Naive B cell (primary cell): ENCODE data around the gene FXYD3. TPM values are rescaled to one million over a fixed set of nuclear protein-coding genes. Genes with fewer than 3 reads are reported as not detected.
A peak's percentile ranks its signal among the peaks of the same experiment; 100 is the strongest.
"Not testable (repeated sequence)": the region's sequence is repeated elsewhere in the genome, so short reads cannot be mapped to it uniquely, and the experiment has no call there.

Source experiments
- ATAC-seq, 2 donors: fragments of 150-1000 bp; cut with Tn5 transposase; 2 replicates each; pipeline ENCODE4 v1.10.0; 2021; ENCODE audit warnings: low read depth in 2 of 2, mild to moderate bottlenecking in 2 of 2, moderate library complexity in 2 of 2
- DNase-seq: peaks from one replicate; pipeline ENCODE4 v3.0.0; 2022
- H3K27ac Mint-ChIP-seq, 6 donors: one replicate each; pipeline ENCODE4 v1.8.0; 2020 to 2022; ENCODE audit warnings: mild to moderate bottlenecking in 6 of 6, mixed read lengths in 6 of 6, moderate library complexity in 5 of 6, inconsistent platforms in 2 of 6
- H3K27me3 Mint-ChIP-seq, 3 donors: one replicate each; pipeline ENCODE4 v1.8.0; 2021 to 2022; ENCODE audit warnings: mixed read lengths in 3 of 3, mild to moderate bottlenecking in 1 of 3
- H3K36me3 Mint-ChIP-seq, 2 donors: one replicate each; pipeline ENCODE4 v1.8.0; 2020 to 2022; ENCODE audit warnings: mixed read lengths in 2 of 2, inconsistent platforms in 1 of 2, mild to moderate bottlenecking in 1 of 2
- H3K4me1 Mint-ChIP-seq, 3 donors: one replicate each; pipeline ENCODE4 v1.8.0; 2020 to 2022; ENCODE audit warnings: mixed read lengths in 3 of 3, inconsistent platforms in 1 of 3, mild to moderate bottlenecking in 1 of 3, moderate library complexity in 1 of 3
- H3K4me3 Mint-ChIP-seq, 8 donors: one replicate each; pipeline ENCODE4 v1.8.0; 2020 to 2022; ENCODE audit warnings: mild to moderate bottlenecking in 8 of 8, mixed read lengths in 8 of 8, moderate library complexity in 8 of 8, inconsistent platforms in 2 of 8
- H3K9me3 Mint-ChIP-seq, 7 donors: one replicate each; pipeline ENCODE4 v1.8.0; 2020 to 2022; ENCODE audit warnings: mixed read lengths in 7 of 7, mild to moderate bottlenecking in 5 of 7, inconsistent platforms in 2 of 7, moderate library complexity in 1 of 7
- polyA plus RNA-seq, 6 donors: library from polyadenylated mRNA; unstranded; fragments of 300-500 nt; fragmentation: Illumina TruSeq; gene quantifications; one replicate each; pipeline ENCODE4 v1.2.3, GENCODE V29; 2021; ENCODE audit warnings: low read depth in 6 of 6

The FXYD3 gene
- polyA plus RNA-seq, 6 donors from 2014 or later: not detected

DNA sequence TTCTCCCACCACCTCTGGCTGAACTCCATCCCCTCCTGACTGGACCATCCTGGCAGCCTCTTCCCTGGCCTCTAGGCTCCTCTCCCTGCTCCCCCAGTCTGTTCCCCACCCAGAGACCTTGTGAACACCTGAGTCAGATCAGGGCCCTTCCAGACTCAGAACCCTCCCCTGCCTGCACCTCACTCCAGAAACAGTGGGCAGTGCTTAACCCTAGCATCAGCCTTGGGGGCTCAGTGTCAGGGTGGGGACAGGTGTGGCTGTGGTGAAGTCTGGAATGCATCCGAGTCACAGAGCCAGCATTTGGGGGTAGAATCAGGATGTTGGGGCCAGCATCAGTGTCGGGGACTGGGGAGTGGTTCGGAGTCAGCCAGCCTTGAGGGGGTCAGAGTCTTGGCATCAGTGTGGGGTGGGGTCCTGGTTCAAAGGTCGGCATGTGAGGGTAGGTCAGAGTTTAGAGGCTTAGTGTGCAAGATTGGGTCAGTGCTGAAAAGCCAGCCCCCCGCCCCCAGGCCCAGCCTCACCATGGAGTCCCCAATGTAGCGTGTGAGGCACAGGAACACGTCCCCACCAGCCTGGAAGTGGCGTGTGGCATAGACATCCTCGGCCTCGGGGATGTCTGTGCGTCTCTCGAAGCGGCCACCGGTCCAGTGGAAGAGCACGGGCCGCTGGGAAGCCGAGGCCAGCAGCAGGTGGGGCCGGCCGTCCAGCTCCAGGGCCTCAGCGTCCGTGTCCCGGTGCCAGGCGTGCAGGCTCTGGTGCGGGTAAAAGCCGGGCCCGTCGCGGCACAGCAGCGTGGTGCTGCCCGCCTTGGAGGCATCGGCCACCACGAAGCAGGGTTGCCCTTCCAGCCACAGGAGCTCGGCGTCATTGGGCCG, 10.4 kb downstream of the FXYD3 start:
- no peak for ATAC-seq
- Mint-ChIP-seq H3K4me3 (peak overlapping the region in 3 of 8 donors; percentile 3 to 76 (median 59)), H3K9me3 (peaks cover 0 to 2% (median 0%) of the 10 kb centered on the region in 7 donors), H3K4me1 (peaks cover 16 to 24% (median 17%) of the 10 kb centered on the region in 3 donors), H3K36me3 (no peaks in the 10 kb centered on the region), H3K27me3 (no peaks in the 10 kb centered on the region), H3K27ac (peak overlapping the region in 3 of 6 donors; percentile 69 to 88 (median 80))
- DNase-seq: no peak

DNA sequence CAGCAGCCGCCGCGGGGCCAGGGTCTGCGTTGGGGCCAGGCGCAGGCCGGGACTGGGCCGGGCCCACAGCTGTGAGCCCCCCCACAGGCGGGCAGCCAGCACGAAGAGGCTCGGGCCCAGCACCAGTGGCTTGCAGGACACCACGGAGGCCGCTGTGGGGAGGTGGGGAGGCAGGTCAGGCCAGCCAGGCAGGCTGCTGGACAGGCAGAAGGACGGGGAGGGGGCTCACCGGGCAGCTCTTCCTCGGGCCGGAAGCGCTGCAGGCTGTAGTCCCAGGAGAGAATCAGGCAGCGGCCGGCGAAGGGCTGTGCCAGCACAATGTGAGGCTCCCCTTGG, 11.0 kb downstream of the FXYD3 start:
- peaks cover 16 to 24% (median 17%) of the 10 kb centered on the region in 3 donors for H3K4me1 Mint-ChIP-seq
- ATAC-seq: no peak
- no peaks in the 10 kb centered on the region for H3K36me3 Mint-ChIP-seq
- H3K4me3 Mint-ChIP-seq: no peak overlapping the region
- H3K27ac Mint-ChIP-seq: no peak overlapping the region
- H3K9me3 Mint-ChIP-seq: peaks cover 0 to 2% (median 0%) of the 10 kb centered on the region in 7 donors
- H3K27me3 Mint-ChIP-seq: no peaks in the 10 kb centered on the region
- no peak for DNase-seq

DNA sequence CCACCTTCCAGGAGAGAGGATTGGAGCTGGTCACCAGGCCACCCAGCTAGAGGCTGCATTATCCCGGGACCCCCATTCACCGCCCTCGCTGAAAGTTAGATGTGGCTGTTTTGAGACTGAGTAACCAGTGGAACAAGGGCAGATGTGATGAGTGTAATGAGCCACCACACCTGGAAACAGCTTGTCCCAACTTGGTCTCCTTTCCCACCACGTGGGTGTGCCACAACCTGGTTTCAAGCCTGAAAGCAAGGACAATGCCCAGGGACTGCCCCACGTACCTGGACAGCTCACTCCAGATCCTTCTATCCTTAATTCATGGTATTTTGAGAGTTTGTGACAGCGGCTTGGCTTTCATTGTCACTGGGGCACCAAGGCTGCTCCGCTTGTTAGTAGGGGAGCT, 12.2 kb downstream of the FXYD3 start:
- DNase-seq (no peak), ATAC-seq (no peak)
- H3K27me3 Mint-ChIP-seq: no peaks in the 10 kb centered on the region
- no peak overlapping the region for H3K4me3 Mint-ChIP-seq
- H3K9me3 Mint-ChIP-seq: peaks cover 0 to 6% (median 0%) of the 10 kb centered on the region in 7 donors
- H3K4me1 Mint-ChIP-seq: peaks cover 16 to 24% (median 17%) of the 10 kb centered on the region in 3 donors
- peak overlapping the region in 1 of 6 donors; percentile 21 for H3K27ac Mint-ChIP-seq
- no peaks in the 10 kb centered on the region for H3K36me3 Mint-ChIP-seq

DNA sequence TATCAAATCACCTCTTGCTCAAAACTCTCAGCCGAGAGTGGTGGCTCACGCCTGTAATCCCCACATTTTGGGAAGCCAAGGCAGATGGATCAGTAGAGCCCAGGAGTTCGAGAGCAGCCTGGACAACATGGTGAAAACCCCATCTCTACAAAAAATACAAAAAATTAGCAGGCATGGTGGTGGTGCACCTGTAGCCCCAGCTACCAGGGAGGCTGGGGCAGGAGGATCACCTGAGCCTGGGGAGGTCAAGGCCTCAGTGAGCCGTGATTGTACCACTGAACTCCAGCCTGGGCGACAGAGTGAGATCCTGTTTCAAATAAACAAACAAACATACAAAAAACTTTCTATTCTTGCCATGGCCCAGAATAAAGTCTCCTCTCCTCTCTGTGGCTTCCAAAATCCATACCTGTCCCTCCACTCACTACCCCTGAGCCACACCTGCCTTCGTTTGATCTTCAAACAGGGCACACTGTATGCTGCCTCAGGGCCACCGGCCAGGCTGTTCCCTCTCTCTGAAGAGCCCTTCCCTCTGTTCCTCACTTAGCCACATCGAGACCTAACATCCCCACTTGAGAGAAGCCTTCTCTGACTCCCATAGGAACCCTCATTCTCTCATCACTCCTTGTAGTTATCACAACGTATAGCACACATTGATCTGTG, 12.9 kb downstream of the FXYD3 start:
- H3K27ac Mint-ChIP-seq: peak overlapping the region in 1 of 6 donors; percentile 62
- H3K4me3 Mint-ChIP-seq: no peak overlapping the region
- no peaks in the 10 kb centered on the region for H3K36me3 Mint-ChIP-seq
- peaks cover 15 to 24% (median 16%) of the 10 kb centered on the region in 3 donors for H3K4me1 Mint-ChIP-seq
- H3K9me3 Mint-ChIP-seq: peaks cover 0 to 11% (median 0%) of the 10 kb centered on the region in 7 donors
- no peak for DNase-seq
- ATAC-seq: no peak
- no peaks in the 10 kb centered on the region for H3K27me3 Mint-ChIP-seq

DNA sequence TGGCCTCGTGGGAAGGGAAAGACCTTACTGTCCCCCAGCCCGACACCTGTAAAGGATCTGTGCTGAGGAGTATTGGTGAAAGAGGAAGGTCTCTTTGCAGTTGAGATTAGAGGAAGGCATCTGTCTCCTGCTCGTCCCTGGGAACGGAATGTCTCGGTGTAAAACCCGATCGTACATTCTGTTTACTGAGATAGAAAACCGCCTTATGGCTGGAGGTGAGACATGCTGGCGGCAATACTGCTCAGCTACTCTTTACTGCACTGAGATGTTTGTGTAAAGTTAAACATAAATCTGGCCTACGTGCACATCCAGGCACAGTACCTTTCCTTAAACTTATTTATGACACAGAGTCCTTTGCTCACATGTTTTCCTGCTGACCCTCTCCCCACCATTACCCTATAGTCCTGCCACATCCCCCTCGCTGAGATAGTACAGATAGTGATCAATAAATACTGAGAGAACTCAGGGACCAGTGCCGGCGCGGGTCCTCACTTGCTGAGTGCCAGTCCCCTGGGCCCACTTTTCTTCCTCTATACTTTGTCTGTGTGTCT, 14.2 kb downstream of the FXYD3 start:
- Mint-ChIP-seq H3K9me3 (peaks cover 0 to 11% (median 0%) of the 10 kb centered on the region in 7 donors), H3K27ac (peak overlapping the region in 1 of 6 donors; percentile 64), H3K4me1 (peaks cover 3 to 15% (median 4%) of the 10 kb centered on the region in 3 donors)
- not testable (repeated sequence) for H3K36me3 Mint-ChIP-seq, H3K4me3 Mint-ChIP-seq, H3K27me3 Mint-ChIP-seq, DNase-seq, ATAC-seq

DNA sequence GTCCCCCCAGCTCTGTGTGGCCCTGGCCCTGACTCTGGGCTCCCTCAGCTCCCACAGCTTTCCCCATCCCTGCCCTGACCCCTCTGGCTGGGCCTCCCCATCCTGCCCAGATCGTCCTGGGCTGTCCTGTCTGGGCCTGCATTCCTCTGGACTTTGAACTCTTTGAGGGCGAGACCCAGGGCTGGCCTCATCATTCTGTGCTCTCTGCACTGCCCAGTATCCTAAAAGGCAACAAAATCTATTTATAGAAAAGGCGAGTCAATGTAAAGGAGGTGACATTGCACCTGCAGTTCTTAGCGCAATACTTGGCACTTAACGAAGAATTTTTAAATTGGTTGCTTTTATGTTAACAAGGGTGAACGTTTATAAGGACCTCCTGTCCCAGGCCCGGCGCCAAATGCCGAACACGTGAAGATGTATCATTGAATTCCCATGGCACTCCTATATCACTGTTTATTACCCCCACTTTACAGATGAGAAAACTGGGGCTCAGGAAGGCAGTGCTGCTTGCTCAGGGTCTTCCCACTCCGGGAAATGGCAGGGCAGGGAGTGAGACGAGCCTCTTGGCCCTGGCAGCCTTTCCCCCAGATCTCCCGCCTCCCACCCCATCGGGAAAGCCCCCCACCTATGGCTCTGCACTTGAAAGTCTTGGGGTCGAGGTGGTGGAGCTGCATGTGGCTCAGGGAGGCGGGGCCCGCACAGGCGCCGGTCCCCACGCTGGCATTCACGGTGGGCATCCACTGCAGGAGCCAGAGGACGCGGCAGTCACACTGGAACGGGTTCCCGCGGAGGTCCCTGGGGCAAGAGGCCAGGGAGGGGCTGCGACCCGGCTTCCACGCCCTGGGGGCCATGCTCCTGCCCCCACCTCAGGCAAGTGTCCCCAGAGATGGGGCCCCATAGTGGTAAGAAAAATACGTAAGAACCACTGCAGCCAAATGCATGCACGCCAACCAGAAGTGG, 15.4 kb downstream of the FXYD3 start:
- DNase-seq: no peak
- H3K9me3 Mint-ChIP-seq: peaks cover 0 to 11% (median 0%) of the 10 kb centered on the region in 7 donors

DNA sequence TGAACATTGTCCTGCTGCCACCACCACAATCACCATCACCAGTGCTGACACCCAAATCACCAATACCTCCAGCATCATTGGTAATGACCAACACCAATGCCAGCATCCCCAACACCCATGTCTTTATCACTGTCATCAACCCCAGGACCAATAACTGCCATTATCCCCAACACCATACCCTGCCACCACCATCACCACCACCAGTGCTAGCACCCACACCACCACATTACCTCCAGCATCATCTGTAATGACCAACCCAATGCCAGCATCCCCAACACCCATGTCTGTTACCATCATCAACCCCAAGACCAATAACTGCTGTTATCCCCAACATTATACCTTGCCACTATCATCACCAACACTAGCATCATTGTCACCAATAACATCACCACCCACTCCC, 16.6 kb downstream of the FXYD3 start:
- DNase-seq (no peak), ATAC-seq (no peak)
- Mint-ChIP-seq H3K36me3 (no peaks in the 10 kb centered on the region), H3K9me3 (peaks cover 0 to 11% (median 0%) of the 10 kb centered on the region in 7 donors), H3K4me3 (no peak overlapping the region), H3K27me3 (no peaks in the 10 kb centered on the region), H3K27ac (no peak overlapping the region), H3K4me1 (peaks cover 2 to 11% (median 6%) of the 10 kb centered on the region in 3 donors)

More for the DNA sequence above, 15.4 kb downstream of the FXYD3 start:
- Mint-ChIP-seq H3K27ac (peak overlapping the region in 1 of 6 donors; percentile 2), H3K4me1 (peaks cover 0 to 9% (median 6%) of the 10 kb centered on the region in 3 donors), H3K4me3 (peak overlapping the region in 1 of 8 donors; percentile 10), H3K36me3 (no peaks in the 10 kb centered on the region), H3K27me3 (no peaks in the 10 kb centered on the region)
- no peak for ATAC-seq

DNA sequence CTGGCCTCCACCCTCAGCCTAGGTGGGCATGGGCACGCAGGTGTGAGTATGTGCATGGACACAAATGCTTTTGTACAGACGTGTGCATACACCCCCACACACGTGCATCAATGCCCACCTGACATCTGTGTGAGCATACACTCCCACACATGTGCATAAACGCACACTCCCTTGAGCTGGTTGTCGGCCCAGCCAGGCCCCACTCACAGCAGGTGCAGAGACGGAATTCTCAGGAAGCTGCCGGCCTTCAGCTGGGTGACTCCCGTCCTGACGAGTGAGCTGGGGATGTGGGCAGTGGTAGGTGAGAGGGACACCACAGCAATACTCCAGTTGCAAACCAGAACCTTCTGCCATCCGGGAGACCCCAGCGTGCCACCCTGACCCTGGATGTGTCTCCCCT, 18.2 kb downstream of the FXYD3 start:
- Mint-ChIP-seq H3K27me3 (peaks cover 0 to 7% (median 0%) of the 10 kb centered on the region in 3 donors), H3K36me3 (no peaks in the 10 kb centered on the region), H3K27ac (no peak overlapping the region), H3K9me3 (peaks cover 0 to 11% (median 0%) of the 10 kb centered on the region in 7 donors), H3K4me1 (peaks cover 6 to 17% (median 9%) of the 10 kb centered on the region in 3 donors), H3K4me3 (no peak overlapping the region)
- no peak for DNase-seq
- ATAC-seq: no peak

DNA sequence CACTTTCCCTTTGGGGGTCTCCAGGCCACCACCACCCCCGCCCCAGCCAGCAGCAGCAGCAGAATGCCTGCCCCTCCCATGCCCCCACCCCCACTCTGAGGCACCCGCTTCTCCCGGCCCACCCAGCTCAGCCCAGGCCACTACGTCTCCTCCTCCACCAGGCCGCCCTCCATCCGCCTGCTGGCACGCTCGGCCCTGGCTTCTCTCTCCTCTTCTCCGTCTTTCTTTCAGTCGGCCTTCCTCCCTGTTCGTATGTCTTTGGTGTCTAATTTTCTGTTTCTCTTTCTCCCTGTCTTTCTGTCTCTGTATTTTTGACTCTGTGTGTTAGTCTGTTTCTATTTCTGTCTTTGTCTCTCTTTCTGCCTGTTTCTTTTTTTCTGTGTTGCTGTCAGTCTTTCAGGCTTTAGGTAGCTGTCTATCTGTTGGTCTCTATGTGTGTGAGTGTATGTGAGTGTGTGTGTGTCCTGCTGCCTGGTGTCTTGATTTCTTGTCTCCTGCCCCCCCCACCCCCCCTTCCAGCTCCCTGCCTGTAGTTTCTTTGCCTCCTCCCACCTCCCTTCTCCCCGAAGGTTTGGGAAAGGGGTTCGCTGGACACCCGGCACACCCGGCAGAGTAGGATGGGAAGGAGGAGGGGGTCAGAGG, 19.1 kb downstream of the FXYD3 start, which contains the start of gene LGI4:
TSS of gene LGI4 (minus strand) at position 459 of the 642 bp plus-strand sequence. CDS start at position 80, 379 bp downstream.
- Mint-ChIP-seq H3K27me3 (peaks cover 0 to 7% (median 0%) of the 10 kb centered on the region in 3 donors), H3K4me1 (peaks cover 6 to 16% (median 9%) of the 10 kb centered on the region in 3 donors), H3K9me3 (peaks cover 0 to 11% (median 0%) of the 10 kb centered on the region in 7 donors), H3K36me3 (no peaks in the 10 kb centered on the region), H3K27ac (peak within 1 kb of the TSS in 4 of 6 donors; percentile 40 to 71 (median 48)), H3K4me3 (no peak within 1 kb of the TSS)
- no peak for ATAC-seq
- no peak for DNase-seq

DNA sequence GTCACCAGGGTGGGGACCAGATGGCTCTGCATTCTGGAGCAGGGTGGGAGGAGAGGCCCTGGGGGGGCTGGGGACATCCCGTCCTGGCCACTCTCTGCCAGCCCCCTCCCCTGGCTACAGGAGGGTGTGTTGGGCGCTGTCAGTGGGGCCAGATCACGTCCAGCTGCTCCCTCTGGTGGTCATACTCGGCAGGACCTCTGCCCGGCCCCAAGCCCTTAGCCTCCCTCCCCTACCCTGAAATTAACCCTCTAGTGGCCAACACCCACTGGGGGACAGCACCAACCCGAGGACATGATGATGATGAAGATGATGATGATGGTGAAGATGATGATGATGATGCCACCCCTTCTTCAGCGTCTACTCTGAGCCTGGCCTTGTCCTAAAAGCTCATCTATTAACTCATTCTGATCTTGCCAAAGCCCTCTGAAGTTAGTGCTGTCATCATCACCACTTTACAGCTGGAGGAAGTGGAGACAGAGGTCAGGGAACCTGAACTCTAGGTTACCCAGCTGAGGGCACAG, 19.8 kb downstream of the FXYD3 start:
- peak overlapping the region in 3 of 6 donors; percentile 47 to 71 (median 49) for H3K27ac Mint-ChIP-seq
- H3K36me3 Mint-ChIP-seq: no peaks in the 10 kb centered on the region
- H3K9me3 Mint-ChIP-seq: peaks cover 0 to 11% (median 0%) of the 10 kb centered on the region in 7 donors
- ATAC-seq (peak; percentile 79 to 89), DNase-seq (peak; percentile 62)
- peaks cover 8 to 17% (median 13%) of the 10 kb centered on the region in 3 donors for H3K4me1 Mint-ChIP-seq
- H3K27me3 Mint-ChIP-seq: peaks cover 0 to 8% (median 2%) of the 10 kb centered on the region in 3 donors
- no peak overlapping the region for H3K4me3 Mint-ChIP-seq

DNA sequence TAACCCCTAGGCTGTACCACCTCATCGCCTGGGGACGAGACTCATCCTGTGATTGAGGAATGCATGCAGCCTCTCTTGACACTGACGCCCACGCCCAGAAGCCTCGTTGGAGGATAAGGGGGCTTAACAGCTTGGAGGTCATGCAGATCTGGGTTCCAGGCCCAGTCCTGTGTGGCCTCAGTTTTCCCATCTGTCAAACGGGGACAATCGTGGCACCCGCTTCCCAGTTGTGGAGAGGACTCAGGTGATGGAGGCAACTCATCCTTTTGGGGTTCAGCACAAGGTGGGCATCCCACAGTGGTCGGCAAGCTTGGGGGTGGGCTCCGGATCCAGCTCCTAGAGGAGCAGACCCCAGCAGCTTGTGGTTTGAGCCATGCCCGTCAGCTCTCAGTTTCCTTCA, 20.6 kb downstream of the FXYD3 start:
- DNase-seq: no peak

More for the DNA sequence above, 20.6 kb downstream of the FXYD3 start:
- Mint-ChIP-seq H3K27me3 (peaks cover 0 to 16% (median 8%) of the 10 kb centered on the region in 3 donors), H3K9me3 (peaks cover 0 to 11% (median 0%) of the 10 kb centered on the region in 7 donors), H3K27ac (no peak overlapping the region), H3K36me3 (no peaks in the 10 kb centered on the region), H3K4me3 (peak overlapping the region in 1 of 8 donors; percentile 35), H3K4me1 (peaks cover 16 to 24% (median 19%) of the 10 kb centered on the region in 3 donors)
- no peak for ATAC-seq
